Neural crest cell (in vitro differentiated cells): Measurements from ENCODE around the gene TNRC6C. TPM values are rescaled to one million over a fixed set of nuclear protein-coding genes. Genes with fewer than 3 reads are reported as not detected.

Experiments used
- DNase-seq: peaks from one replicate; pipeline ENCODE4 v3.0.0; 2021; ENCODE audit warnings: low read depth, mixed read lengths, low spot score
- H3K27ac Mint-ChIP-seq: one replicate; pipeline ENCODE4 v1.8.0; 2021; ENCODE audit warnings: mild to moderate bottlenecking, mixed read lengths; ENCODE audit not compliant: unreplicated experiment
- H3K27me3 Mint-ChIP-seq: 2 replicates; pipeline ENCODE4 v1.8.0; 2021; ENCODE audit warnings: low read depth, mild to moderate bottlenecking, mixed read lengths
- H3K36me3 Mint-ChIP-seq: 2 replicates; pipeline ENCODE4 v1.8.0; 2021; ENCODE audit warnings: low read depth, mild to moderate bottlenecking, mixed read lengths
- H3K4me1 Mint-ChIP-seq: 2 replicates; pipeline ENCODE4 v1.8.0; 2021; ENCODE audit warnings: mixed read lengths
- H3K4me3 Mint-ChIP-seq: one replicate; pipeline ENCODE4 v1.8.0; 2021; ENCODE audit warnings: mild to moderate bottlenecking, mixed read lengths
- H3K9me3 Mint-ChIP-seq: 2 replicates; pipeline ENCODE4 v1.8.0; 2021; ENCODE audit warnings: mixed read lengths
- total RNA-seq: library from RNA; stranded (reverse); gene quantifications from 2 replicates; pipeline ENCODE4 v1.2.1, GENCODE V29; 2021
- TF ChIP-seq, protein P1 (sequence below): fragments of 200-600 bp; sonication (generic); conservative IDR thresholded peaks from 2 replicates; pipeline ENCODE4 v1.5.0; 2021; ENCODE audit warnings: antibody characterized with exemption, mild to moderate bottlenecking

Gene TNRC6C
- total RNA-seq, 1 donor from 2014 or later, result 40.5 TPM

DNA sequence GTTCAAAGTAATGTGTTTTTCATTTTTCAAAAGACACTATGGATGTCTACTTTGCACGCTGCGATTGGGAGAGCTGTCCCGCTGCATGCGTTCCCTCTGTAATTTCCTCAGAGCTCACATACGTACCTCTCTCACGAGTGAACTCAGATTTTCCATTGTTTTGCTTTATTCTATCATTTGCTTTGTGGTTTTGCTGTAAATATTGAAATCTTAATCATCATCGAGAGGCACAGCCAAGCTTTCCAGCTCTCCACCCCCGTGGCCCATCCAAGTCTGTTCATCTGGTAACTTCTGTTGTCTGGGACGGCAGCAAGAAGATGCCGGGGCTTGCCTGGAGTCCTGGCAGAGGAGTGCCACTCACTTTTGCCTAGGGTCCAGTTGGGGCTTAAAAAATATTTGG, 149.0 kb downstream of the TNRC6C start:
- Mint-ChIP-seq H3K27ac (no peak overlapping the region), H3K36me3 (peaks cover 8% of the 10 kb centered on the region), H3K27me3 (peaks cover under 1% of the 10 kb centered on the region), H3K4me1 (peaks cover 8% of the 10 kb centered on the region), H3K4me3 (no peak overlapping the region), H3K9me3 (no peaks in the 10 kb centered on the region)
- TF ChIP-seq, protein P1, sequence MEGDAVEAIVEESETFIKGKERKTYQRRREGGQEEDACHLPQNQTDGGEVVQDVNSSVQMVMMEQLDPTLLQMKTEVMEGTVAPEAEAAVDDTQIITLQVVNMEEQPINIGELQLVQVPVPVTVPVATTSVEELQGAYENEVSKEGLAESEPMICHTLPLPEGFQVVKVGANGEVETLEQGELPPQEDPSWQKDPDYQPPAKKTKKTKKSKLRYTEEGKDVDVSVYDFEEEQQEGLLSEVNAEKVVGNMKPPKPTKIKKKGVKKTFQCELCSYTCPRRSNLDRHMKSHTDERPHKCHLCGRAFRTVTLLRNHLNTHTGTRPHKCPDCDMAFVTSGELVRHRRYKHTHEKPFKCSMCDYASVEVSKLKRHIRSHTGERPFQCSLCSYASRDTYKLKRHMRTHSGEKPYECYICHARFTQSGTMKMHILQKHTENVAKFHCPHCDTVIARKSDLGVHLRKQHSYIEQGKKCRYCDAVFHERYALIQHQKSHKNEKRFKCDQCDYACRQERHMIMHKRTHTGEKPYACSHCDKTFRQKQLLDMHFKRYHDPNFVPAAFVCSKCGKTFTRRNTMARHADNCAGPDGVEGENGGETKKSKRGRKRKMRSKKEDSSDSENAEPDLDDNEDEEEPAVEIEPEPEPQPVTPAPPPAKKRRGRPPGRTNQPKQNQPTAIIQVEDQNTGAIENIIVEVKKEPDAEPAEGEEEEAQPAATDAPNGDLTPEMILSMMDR, result no peak
- no peak for DNase-seq

DNA sequence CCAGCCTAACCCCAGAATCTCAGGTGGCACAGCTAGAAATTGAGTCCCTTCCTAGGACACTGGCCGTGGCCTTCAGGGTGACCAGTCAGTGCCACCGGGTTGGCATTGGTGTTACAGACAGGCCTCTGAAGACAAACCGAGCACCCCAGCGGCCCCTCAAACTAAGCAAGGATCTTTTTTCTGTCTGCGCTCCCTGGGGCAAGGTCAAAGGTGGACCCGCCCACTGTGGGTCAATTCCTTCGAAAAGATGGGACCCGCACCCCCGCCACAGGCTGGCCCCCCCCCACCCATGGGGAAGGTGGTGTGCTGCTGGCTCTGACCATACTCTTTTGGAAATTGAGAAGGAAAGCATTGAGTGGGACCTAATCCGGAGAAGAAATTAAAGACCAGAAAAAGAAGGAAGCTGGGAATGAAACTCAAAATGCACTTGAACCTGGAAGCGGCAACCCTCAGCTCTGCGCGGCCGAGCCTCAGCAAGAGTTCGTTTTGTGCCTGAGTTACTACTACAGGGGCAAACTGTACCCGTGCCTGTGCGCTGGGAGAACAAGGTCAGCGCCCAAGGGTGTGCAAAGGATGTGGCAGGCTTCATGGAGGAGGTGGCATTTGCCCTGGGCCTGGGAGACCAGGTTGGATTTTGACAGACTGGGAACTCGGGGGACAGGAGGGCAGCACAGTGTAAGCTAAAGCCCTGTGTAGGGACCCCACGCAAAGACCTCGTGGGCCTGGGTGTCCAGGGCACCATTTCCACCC, 149.6 kb downstream of the TNRC6C start:
- peaks cover 2% of the 10 kb centered on the region for H3K27me3 Mint-ChIP-seq
- no peaks in the 10 kb centered on the region for H3K9me3 Mint-ChIP-seq
- H3K4me1 Mint-ChIP-seq, result peaks cover 10% of the 10 kb centered on the region
- TF ChIP-seq, protein P1, result no peak
- H3K4me3 Mint-ChIP-seq, result no peak overlapping the region
- H3K27ac Mint-ChIP-seq, result no peak overlapping the region
- no peak for DNase-seq
- peaks cover 10% of the 10 kb centered on the region for H3K36me3 Mint-ChIP-seq

DNA sequence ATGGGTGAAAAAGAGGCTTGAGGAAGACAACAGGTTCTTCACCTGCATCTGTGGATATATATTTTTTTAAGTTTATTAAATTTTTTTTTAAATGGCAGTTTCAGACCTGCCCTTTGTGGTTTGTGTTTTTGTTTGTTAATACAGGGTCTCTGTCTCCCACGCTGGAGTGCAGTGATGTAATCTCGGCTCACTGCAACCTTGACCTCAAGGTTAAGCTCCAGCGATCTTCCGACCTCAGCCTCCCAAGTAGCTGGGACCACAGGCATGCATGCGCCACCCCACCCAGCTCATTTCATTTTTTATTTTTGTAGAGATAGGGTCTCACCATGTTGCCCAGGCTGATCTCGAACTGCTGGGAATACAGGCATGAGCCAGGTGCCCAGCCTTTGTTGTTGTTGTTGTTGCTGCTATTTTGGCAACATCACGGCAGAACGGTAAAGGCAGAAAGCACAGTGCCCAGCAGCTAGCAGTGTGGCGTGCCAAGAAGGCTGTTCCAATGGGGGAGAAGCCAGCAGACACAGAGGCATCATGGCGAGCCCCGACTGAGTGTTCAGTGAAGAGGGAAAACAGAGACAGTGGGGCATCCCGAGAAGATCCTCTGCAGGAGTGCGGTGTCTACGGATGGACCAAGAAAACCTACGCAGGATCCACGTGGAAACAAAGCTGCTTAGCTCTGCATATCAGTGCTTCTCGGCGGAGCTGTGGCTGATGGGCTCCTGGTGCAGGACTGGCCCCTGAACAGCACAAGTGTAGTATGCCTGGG, 150.4 kb downstream of the TNRC6C start:
- Mint-ChIP-seq H3K4me3 (peak overlapping the region; percentile 19), H3K9me3 (no peaks in the 10 kb centered on the region), H3K4me1 (peaks cover 15% of the 10 kb centered on the region), H3K36me3 (peaks cover 6% of the 10 kb centered on the region), H3K27me3 (peaks cover 2% of the 10 kb centered on the region), H3K27ac (no peak overlapping the region)
- no peak for DNase-seq
- TF ChIP-seq, protein P1, result no peak

DNA sequence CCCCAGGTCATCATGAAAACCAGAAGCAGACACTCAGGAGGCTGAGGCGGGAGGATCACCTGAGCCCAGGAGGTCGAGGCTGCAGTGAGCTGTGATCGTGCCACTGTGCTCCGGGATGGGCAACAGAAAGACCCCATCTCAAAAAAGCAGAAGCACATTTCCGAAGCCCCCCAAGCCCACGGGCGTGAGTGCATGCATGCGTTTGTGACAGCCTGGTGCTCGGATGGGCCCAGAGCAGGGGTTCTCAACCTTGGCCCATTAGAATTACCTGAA, 150.9 kb downstream of the TNRC6C start:
- Mint-ChIP-seq H3K36me3 (peaks cover 5% of the 10 kb centered on the region), H3K27me3 (peaks cover 5% of the 10 kb centered on the region), H3K9me3 (no peaks in the 10 kb centered on the region), H3K4me1 (peaks cover 19% of the 10 kb centered on the region), H3K4me3 (no peak overlapping the region), H3K27ac (no peak overlapping the region)
- no peak for DNase-seq
- TF ChIP-seq, protein P1, result no peak

DNA sequence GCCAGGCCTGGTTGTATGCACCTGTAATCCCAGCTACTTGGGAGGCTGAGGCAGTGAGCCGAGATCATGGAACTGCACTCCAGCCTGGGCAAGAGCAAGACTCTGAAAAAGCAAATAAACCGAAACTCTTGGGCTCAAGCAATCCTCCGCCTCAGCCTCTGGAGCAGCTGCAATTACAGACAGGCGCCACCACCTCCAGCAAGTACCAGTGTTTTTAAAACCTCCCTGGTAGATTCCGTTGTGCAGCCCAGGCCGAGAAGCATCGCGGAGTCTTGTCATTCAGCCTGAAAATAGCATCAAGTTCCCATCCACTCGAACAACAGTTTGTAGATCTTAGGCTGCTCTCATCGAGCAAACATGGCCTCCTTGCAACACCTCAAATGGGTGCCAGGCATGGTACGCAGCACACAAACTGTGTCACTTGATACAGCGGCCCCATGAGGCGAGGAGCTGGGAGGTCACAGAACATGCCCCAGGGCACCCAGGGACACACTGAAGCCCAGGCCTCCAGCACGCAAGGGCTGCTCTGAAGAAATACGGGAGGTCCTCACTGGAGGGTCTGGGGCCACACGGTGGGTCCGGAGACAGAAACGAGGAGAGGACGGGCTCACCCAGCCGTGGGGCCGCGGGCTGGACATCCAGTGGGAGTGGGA, 152.0 kb downstream of the TNRC6C start:
- Mint-ChIP-seq H3K9me3 (no peaks in the 10 kb centered on the region), H3K4me3 (peak overlapping the region; percentile 54), H3K27me3 (peaks cover 5% of the 10 kb centered on the region), H3K4me1 (peaks cover 19% of the 10 kb centered on the region), H3K27ac (no peak overlapping the region), H3K36me3 (peaks cover 5% of the 10 kb centered on the region)
- no peak for DNase-seq
- TF ChIP-seq, protein P1, result no peak
